Measurements from ENCODE around the gene NPBWR2.

The NPBWR2 gene

DNA sequence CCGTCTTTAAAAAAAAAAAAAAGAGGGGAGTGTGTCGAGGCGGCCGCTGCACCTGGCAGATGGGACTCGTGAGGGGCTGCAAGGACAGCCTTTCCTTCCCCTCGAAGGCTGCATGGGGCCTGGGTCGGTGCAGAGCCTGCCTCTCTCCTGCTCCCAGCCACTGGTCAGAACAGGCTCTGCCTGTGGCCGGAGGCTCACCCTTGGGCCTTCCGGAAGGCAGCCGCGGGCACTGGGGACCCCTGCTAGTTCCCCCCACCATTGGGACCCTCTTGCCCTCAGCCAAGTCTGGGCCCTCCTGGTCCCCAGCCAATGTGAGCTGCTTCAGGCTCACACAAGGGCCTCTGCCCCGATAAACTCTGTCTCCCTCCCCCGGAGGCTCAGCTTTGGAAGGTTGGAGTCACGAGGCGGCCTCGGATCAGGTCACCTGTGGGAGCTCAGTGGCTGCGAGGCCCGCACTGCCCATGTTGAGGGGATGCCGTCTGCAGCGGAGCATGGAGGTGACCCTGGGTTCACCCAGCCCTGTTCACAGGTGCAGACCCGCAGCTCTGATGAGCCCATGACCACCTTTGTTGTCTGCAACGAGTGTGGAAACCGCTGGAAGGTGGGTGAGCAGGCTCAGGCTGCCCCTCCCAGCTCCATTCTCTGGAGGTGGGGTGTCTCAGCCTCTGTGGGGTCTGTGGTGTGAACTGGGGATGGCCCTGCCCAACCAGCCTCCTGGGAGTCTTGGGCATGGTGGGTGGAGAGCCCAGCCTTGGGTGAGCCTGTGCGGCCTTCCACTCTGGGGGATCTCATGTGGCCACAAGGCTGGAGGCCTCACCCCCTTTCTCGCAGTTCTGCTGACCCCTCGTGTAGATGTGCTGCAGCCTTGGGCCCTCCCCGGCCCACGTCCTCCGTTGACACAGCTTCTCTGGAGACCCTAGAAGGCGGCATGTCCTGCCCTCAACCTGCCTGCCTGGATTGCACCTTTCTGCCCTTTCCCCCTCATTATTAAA is 35.7 kb downstream of the NPBWR2 start:
- DNase-seq, result no peak

DNA sequence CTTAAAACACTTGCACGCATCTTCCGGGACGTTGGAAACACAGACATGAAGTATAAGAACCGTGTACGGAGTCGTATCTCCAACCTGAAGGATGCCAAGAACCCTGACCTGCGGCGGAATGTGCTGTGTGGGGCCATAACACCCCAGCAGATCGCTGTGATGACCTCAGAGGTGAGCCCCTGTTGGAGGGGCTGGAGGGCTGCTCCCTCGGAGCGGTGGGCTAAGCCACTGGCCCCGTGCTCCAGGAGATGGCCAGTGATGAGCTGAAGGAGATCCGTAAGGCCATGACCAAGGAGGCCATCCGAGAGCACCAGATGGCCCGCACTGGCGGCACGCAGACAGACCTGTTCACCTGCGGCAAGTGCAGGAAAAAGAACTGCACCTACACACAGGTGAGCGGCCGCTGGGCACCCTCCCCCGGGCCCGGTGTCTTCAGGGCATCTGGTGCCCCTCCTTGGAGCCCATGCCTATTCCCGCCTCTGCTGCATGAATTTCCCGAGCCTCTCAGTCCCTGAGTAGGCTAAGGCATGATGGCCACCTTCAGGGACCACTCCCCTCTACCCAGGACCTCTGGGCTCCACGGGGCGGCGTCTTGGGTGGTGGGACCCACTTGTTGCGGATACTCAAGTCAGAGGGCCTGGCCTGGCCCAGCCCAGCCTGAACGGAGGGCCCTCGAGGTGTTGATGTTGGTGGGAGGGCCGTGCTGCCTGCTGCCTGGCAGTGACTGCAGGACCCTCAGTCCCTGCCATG is 36.9 kb downstream of the NPBWR2 start:
- DNase-seq, result no peak

DNA sequence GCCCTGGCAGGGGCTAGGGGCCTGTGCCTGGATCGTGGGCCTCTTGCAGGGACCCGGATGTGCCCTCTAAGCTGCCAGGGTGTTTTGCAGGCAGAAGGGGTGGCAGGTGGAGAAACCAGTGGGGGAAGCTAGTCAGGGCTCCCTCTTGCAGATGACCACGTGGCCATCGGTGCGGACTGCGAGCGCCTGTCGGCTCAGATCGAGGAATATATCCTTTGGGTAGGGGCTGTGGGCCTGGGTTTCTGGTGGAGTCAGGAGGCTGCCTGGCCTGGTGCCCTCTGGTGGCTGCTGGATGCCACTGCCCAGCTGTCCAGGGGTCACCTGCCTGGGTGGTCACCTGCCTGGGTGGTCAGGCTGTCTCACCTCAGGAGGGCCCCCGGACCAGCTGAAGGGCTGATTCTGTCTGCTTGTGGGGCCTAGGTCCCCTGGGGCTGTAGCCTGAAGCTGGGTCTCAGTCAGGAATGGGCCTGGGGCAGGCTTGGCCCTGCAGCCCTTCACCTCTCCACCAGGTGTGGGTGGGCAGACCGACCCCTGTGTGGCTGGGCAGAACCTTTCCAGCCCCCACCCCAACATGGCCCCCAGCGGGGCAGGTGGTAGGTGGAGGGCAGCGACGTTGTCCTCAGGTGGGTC is 37.6 kb downstream of the NPBWR2 start:
- peak; percentile 40 for DNase-seq

DNA sequence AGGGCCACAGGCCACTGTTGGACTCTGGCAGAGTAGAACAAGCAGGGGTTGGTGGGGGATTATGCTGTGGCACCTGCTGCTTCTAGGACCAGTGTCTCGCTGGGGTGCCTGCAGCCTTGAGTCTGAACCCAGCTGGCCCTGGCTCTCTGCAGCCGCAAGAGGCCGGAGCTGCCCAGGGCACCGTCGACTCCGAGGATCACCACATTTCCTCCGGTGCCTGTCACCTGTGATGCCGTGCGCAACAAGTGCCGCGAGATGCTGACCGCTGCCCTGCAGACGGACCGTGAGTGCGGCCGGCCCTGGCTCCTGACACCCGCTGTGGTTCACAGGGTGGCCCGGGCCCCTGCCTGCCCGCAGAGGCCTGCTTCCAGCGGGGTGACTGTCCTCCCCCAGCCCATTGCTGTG is 38.2 kb downstream of the NPBWR2 start:
- no peak for DNase-seq

DNA sequence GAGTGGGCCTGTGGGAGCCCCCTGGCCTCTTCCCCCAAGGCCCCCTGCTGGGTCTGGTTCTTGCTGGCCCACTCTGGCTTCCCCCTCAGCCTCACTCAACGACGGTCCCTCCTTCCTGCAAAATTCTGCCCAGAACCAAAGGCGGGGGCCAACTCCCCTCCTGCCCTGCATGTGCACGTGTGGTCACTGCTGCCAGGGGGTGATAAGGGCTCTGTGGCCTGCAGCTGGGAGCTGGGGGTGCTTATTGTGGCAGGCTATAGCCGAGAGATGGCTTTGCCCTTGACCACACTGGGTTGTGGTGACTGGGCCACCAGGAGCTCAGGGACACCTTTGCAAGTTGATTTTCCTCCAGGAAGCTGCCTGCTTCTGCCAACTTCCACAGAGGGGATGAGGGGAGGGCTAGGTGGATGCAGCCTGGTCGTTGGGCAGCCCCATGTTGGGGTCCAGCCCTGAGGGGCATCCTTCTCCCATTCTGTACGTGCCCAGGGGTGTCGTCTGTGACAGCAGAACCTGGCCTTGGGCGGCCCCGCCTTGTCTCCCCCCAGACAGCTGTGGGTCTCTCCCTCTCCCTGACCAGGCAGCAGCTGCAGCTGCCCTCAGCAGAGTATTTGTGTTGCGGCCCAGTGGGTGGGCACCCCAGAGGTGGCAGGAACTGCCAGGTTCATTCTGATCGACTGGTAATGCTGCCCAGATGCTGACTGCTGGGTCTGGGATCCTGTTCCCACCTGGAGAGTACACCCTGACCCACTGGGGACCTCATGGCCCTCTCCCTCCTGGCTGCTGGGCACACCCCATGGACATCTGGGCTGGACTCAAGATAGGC is 38.8 kb downstream of the NPBWR2 start:
- DNase-seq, result peak; percentile 1

DNA sequence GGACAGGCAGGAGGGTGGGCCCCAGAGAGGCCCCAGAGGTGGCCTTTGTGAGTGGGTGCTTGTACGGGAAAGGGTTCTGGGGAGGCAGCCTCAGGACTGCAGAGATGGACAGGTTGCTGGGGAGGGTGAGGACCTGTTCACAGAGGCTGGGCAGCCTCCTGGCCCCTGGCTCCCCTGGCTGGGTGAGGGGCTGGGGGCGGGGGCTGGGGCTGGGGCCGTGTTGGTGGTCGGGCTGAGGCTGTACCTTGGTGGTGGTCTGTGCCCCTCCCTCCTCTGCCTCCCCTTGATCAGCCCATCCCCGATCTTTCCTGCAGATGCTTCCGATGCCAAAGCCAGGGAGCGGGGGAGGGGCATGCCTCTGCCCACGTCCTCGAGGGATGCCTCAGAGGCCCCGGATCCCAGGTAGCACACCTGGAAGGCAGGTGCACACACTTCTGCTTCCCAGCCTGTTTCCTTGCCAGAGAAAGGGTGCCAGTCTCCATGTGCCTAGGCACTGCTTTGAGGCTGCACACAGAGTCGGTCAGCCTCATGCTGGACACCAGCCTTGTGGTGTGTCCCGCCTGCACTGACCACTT is 39.5 kb downstream of the NPBWR2 start:
- DNase-seq, result no peak

DNA sequence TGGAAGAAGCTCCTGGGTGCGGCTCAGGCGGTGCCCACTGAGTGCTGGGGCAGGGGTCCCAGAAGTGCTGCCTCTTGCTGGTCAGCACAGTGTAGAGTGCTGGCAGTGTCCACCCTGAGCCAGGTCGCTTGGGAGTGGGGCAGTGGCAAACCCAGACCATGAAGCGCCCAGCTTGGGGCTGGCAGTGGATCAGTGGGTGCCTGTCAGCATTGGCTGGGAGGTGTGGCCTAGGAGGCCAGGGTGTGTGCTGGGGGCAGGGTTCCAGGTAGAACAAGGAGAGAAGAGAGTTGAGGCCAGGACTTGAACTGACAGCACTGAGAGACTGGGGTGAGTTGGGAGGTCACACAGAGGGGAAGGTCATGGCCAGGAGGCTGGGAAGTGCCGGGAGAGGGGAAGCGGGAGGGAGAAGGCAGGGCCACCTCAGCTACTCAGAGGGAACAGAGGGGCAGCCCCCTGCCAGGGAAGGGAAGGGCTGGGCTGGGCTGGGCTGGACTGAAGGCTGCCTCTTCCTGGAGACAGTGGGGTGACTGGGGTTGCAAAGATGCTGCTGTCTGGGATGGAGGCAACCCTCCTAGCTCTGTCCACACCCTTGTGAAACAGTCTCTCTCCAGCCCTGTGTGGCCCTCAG is 40.2 kb downstream of the NPBWR2 start:
- no peak for DNase-seq

DNA sequence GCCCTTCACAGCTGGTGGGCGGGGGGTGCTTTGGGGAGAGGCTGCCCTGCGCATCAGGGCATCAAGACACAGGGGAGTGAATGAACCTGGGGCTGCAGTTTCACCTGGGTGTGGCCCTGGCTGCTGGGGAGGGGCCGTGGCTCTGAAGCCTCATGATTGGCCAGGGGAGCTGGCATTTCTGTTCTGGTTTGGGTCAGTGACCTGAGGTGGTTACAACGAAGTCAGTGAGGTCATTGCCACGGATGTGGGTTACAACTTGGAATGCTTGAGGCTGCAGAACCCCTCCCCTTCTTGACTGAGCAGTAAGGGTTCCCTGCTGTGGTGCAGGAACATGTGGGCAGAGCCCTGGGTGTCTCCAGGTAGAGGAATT is 41.4 kb downstream of the NPBWR2 start:
- peak; percentile 61 for DNase-seq

DNA sequence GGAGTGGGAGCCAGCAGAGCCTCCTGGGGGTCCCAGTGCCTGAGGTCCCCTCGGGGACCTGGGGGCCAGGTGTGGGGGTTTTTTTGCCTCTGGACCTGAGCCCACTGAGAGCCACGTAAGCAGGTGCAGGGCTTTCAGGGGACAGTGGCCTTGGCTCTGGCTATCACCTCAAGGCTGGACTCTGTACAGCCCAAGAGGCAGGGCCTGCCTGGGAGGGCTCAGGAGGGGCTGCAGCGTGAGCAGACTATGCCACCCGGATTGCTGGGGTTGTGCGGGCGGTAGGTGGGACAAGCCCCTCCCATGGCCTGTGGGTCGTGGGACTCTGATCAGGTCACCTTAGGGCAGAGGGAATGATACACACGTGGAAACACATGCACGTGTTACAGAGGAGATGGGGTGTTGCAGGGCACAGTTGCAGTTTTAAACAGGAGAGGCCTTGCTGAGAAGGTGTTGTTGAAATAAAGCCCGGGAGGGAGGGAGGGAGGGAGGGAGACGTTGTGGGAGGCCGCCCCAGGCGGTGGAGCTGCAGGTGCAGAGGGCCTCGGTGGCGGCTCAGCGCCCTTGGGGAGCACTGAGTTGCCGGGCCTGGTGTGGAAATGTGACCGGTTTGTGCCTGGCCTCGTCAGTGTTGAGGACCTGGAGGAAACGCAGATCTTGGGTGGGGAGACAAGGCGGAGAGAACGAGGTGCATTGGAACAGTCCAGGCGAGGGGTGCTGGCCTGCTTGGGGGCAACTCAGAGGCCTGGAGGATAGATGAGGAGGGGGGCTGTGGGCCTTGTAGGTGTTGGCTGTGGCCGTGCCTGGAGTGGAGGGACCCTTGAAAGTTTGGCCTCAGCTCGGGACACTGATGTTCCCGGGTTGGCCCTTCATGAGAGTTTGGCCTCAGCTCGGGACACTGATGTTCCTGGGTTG is 42.0 kb downstream of the NPBWR2 start:
- peak; percentile 30 for DNase-seq

DNA sequence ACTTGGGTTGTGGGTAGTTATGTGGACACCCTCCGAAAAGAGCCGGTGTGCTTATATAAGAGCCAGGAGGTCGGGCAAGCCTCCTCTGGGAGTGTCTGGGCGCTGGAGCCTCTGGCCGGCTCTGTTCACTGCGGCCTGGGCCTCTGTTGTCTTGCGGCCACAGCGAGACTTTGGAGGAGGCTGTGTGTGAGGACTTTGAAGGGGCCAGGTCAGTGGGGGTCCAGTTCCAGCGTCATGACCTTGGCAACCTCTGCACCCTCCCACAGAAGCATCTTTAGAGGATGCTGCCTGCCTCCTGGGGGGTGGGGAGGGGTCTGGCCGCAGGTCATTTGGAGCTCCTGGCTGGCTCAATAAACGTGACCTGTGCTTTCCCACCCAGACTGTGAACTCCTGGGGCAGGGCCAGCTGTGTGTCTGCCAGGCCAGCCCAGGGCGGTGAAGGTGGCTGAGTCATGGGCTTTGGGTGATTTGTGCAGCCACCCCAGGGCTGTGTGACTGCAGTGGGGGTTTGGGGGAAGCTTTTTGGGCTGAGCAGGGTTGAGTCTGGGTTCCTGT is 43.1 kb downstream of the NPBWR2 start:
- DNase-seq, result peak; percentile 1

DNA sequence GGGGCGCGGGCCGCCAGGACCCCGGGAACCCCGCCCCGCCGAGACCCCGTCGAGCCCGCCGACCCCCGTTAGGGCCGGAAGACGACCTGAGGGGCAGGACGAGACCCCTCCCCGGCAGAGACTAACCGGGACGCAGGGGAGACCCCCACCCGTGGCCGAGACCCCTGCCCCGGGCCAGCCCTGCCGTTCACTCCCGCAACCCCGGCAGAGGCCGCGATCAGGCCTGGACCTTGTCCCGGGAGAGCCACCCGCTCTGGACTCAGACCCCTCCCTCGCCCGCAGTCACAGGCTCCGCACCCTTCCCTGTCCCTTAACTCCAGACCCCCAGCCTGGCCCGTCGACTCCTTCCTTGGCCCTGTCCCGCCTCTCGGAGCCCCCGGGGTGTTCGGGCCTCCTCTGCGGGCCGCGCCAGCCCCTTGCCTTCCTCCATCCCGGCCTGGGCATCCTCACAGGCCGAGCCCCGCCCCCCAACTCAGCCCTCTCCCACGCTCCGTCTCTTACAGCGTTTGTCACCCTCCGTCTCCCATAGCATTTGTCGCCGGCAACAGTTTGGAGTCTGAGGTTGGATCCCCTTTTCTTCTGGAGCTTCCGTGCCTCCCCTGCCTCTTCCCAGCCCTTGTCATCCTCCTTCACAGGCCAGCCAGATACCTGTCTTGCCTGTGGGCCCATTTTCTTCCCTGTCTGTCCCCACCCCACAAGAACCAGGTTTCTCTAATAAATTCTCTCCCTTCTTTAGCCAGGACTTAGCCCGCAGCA is 43.8 kb downstream of the NPBWR2 start:
- no peak for DNase-seq

DNA sequence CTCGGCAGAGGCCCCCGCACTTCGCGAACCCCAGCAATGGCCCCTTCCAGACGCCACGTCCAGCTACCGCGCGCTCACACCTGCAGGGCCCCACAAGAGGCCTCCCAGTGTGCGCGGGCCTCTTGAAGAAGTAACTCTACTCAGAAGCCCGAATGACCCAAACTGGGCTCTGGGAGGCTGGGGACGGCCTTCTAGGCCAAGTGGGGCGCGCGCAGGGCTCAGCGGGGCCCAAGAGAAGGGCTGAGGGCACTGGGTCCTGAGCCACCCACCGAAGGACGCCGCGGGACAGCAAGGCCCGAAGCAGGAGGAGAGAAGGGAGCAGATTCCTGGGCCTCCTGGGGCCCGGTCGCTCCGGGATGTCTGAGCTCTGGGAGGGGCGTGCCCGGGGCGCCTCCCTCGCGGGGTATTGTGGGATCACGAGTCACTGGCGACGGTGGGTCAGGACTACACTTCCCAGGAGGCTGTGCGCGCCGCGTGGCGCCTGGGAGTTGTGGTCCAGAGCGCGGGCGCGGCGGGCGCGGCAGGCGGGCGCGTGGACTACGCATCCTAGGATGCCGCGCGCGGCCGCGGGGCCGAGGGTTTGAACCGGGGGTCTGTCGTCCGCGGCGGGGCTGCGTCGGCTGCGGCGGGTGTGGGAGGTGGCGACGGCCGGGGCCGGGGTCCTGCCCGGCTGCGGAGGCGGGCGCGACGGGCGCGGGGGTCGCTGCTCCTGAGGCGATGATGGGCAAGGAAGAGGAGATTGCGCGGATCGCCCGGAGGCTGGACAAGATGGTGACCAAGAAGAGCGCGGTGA is 44.6 kb downstream of the NPBWR2 start, which contains the start of gene TCEA2:
TSS of gene TCEA2 (plus strand) at position 603 of the 793 bp plus-strand sequence. CDS start at position 718, 115 bp downstream.
- peak; percentile 97 for DNase-seq

DNA sequence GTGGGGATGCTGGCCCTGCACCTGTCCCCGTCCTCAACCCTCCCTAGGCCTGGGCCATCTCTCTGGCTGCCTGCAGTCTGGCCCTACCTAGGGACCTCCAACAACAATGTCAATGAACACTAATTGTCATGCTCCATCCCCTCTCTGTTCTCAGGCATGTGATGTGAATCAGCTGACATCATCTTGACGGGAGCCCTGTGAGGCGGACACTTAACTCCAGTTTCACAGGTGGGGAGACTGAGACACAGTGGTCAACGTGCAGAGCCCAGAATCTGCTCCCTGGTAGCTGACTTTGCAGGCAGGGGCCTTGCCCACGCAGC is 45.1 kb downstream of the NPBWR2 start:
- no peak for DNase-seq

DNA sequence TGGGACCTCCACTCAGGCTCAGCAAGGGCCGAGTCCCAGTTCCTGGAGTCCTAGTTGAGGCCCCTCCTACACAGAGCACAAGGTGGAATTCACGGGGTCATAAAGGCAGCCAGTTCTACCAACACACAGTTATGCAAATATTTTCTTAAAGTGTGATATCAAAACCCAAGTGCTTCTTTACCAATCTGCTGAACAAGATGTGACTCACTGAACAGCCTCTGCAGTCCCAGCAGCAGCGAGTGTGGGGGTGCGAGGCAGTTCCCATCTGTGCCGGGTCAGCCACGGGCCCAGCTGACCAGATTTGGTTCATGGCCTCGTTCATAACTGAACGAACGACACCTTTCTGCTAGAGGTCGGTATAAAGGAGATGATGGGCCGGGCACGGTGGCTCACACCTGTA is 48.8 kb downstream of the NPBWR2 start:
- DNase-seq, result no peak

DNA sequence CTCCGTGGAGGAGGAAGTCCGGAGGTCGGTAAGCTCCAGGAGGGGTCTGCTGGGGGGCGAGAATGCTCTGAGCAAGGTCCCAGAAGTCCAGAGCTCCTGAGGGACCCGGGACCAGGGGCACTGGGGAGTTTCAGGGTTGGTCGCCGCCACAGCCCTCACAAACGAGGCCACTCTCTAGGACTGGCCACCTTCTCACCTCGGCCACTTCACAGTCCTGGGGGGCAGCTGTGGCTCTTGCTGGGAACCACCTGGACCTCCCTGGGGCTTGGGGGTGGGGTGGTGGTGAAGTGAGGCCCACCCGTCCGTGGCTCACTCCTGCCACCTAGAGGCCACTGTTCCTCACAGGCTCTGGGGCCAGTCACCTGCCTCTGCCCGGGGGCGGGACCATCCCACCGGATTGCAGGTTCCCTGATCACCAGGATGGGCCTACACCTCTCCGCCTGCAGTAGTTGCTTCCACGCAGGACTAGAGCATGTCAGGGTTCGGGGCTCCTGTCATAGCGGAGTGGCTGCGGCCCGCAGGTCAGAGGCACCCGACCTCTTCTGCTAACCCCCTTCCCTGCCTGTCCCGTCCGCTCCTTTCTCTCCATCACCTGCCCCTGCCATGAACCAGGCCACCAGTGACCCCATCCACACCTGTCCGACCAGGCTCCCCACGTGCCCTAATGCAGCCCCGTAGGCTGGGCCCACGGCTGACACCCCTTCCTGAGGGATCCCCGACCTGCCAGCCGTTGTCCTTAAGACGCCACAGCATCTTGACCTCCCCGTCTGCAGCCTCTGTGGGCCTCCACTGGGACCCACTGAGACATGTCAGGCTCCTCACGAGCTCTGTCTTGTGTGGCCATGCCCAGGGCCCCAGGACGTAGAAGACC is 49.5 kb downstream of the NPBWR2 start:
- DNase-seq, result peak; percentile 87

DNA sequence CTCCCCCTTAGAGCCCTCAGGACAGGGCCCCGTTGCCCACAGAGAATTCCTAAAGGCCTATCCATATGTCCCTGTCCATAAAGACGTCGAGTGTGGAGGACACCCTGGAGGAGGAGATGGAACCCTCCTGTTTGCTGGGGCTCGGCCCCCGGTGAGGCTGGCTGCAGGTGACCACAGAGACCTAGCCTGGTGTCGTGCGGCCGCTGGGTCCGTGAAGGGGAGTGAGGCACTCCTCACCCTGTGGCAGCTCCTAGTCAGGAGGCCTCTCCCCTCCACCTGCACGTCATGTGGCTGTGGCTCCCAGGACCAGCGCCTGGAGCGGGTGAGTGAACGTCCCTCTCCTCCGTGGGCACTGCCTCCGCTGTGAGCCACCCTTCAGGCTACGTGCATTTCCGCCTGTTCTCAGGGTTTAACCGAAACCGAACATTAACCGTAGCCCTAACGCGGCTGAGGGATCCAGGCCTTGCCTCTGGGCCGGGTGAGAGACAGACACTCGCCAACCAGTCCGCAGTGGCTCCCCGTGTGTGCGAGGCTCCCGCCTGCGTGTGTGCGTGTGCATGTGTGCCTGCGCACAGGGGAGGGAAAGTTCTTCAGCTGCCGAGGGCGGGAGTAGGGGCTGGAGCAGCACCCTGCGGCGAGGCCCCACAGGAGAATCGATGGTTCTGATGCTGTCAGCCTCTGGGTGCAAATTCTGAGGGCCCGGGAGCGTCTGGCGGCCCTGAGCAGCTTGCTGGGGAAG is 50.3 kb downstream of the NPBWR2 start:
- DNase-seq, result peak; percentile 26

DNA sequence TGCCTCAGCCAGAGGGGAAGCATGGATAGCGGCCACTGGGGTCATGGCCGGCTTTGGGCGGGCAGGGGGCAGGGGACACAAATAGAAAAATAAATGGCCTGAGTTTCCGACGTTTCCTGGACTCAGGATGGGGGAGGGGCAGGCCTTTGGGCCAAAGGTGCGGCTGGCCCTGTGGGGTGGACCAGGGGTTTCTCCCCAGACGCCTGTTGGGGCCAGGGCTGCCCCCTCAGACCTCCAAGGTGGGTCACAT is 50.8 kb downstream of the NPBWR2 start:
- no peak for DNase-seq
